ENCODE measurements around the gene DUSP1.

Gene DUSP1

DNA sequence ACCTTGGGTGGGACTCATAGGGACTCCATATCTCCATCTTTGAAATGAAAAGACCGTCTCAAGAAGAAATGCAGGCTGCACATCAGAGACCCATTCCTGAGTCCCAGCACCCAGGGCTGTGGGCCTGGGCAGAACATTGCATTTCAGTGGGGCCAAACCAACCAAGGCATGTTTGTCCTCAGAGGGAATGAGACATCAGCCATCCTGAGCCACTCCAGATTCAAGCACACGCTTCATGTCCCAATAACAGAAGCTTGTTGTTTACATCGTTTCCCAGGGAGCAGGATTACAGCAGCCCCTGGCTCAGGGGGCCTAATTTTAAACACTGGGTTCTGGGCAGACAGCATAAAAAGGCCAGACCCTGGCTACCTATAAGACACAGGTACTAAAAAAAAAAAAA is 24.3 kb downstream of the DUSP1 start:
- CTCF ChIA-PET: interaction anchor here (0.6 to 1.4 kb wide), 2 partner anchors 30 to 34 kb away, joined by 3 to 4 read pairs; no protein-coding TSS in a partner anchor
- DNase-seq (ENCODE audit: low spot score): no peak
- POLR2A ChIA-PET (ENCODE audit: low non-redundant PET): no interaction called here
- TF ChIP-seq, protein P1, sequence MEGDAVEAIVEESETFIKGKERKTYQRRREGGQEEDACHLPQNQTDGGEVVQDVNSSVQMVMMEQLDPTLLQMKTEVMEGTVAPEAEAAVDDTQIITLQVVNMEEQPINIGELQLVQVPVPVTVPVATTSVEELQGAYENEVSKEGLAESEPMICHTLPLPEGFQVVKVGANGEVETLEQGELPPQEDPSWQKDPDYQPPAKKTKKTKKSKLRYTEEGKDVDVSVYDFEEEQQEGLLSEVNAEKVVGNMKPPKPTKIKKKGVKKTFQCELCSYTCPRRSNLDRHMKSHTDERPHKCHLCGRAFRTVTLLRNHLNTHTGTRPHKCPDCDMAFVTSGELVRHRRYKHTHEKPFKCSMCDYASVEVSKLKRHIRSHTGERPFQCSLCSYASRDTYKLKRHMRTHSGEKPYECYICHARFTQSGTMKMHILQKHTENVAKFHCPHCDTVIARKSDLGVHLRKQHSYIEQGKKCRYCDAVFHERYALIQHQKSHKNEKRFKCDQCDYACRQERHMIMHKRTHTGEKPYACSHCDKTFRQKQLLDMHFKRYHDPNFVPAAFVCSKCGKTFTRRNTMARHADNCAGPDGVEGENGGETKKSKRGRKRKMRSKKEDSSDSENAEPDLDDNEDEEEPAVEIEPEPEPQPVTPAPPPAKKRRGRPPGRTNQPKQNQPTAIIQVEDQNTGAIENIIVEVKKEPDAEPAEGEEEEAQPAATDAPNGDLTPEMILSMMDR (conservative IDR thresholded peaks at IDR 0.05; ENCODE audit: low read depth): no peak
- no peak overlapping the region for H3K27ac ChIP-seq

DNA sequence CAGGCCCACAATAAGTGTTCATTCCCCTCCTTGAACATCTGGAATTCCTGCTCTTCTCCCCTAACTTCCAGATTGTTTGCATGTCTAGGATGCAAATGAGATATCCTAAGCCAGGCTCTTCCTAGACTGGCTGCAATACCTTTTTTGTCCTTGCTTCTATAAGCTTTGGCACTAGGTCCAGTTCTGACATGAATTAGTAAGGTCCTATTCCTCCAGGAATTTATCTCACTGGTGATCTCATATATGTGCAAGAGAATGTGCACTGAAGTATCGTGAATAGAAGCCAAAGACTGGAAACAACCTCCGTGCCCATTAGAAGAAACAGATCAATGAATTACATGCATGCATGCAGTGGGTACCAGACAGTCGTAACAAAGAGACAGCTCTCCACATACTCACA is 25.2 kb downstream of the DUSP1 start:
- CTCF ChIA-PET: interaction anchor here (0.6 to 0.7 kb wide), 2 partner anchors 14 to 79 kb away, joined by 3 to 6 read pairs; no protein-coding TSS in a partner anchor
- POLR2A ChIA-PET (ENCODE audit: low non-redundant PET): no interaction called here
- DNase-seq (ENCODE audit: low spot score): no peak
- no peak overlapping the region for H3K27ac ChIP-seq
- TF ChIP-seq, protein P1 (conservative IDR thresholded peaks at IDR 0.05; ENCODE audit: low read depth): no peak

DNA sequence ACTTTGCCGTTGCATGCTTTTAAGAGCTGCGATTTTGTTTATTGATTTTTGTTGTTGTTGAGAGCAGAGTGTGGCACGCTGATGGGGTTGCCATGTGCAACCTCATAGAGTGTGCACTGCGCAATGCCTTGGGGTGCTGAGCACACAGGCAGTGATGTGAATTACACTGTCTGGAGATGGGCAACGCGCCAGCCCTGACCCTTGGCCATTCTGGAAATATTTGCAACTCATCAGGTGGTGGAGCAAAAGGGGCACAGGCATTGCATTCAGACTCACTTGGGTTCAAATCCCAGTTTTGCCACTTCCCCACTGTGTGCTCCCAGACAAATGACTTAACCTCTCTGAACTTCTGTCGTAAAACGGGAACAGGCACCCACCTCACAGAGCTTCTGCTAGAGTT is 25.6 kb downstream of the DUSP1 start:
- H3K27ac ChIP-seq: no peak overlapping the region
- CTCF ChIA-PET: interaction anchor here (0.6 to 0.7 kb wide), 2 partner anchors 15 to 79 kb away, joined by 3 to 6 read pairs; no protein-coding TSS in a partner anchor
- POLR2A ChIA-PET (ENCODE audit: low non-redundant PET): no interaction called here
- no peak for DNase-seq (ENCODE audit: low spot score)
- TF ChIP-seq, protein P1 (conservative IDR thresholded peaks at IDR 0.05; ENCODE audit: low read depth): no peak

DNA sequence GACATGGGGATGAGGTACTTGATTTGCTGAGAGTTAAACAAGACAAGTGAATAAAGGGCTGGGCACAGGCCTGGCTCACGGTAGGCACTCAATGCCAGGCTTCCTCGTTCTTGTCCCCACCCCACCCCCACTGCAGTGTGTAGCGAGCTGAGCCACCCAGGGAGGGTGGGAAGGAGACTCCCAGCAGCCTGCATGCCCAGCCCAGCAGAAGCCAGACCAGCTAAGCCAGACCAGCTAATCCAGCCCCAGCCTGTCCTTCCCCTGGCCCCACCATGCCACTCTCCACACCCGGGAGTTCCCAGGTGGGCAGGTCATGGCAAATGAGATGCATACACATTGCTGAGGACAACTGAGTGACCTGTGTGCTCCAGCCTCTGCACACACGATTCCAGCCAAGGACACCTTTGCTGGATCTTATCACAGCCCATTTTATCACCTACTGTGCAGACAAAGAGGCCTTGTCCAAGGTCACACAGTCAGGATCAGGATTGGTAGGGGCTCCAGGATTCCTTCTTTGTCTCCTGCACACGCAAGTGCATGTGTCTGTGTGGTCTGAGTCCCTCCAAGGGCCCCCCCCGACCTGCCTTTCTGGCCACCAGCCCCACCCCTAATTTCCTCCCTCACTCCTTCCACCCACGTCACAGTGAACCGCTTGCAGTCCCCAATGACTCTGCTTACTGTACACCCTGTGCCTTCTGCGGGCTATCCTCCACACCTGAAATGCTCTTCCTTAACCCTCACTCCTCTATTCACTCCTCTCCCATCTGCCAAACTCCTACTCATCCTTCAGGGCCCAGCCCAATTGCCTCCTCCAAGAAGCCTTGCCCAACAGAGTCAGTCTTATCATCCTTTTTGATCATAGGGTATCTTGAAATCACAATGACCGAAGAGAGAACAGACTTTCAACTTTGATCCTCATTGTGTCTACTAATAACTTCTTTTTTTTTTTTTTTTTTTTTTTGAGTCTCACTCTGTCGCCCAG is 26.6 kb downstream of the DUSP1 start:
- H3K27ac ChIP-seq: peak overlapping the region; percentile 57
- CTCF ChIA-PET: no interaction called here
- TF ChIP-seq, protein P1 (conservative IDR thresholded peaks at IDR 0.05; ENCODE audit: low read depth): no peak
- POLR2A ChIA-PET (ENCODE audit: low non-redundant PET): no interaction called here
- no peak for DNase-seq (ENCODE audit: low spot score)

DNA sequence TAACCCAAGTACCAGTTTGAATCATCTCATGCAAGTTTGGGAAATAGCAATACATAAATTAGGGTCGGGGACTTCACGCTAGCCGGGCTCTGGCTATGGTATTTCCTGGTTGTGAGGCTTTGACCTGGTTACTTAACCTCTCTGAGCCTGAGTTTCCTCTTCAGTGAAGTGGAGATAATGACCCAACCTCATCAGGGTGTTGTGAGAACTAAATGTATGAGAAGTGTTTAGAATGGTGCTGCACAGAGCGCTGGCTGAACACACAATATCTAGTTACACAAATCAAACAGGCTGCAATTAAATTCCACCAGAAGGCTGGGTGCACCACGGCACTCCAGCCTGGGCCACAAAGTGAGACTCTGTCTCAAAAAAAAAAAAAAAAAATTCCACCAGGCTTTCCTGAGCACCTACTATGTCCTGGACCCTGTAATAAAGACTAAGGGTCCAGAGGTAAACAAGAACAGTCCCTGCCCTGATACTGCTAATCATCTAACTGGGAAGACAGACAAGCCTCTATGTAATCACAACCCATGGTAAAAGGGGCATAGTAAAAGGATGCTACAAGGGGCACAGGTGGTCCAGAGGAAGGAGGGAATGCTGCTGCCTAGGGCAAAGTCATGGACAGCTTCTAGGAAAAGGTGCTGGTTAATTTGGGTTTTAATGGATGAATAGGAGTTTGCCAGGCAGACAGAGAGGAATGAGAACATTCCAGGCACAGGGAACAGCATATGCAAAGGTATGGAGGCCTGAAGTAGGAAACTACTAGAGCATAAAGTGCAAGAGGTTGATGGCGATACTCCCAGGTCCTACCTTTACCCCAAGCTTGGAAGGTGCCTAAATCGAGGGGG is 27.7 kb downstream of the DUSP1 start:
- H3K27ac ChIP-seq: peak overlapping the region; percentile 57
- TF ChIP-seq, protein P1 (conservative IDR thresholded peaks at IDR 0.05; ENCODE audit: low read depth): no peak
- CTCF ChIA-PET: no interaction called here
- POLR2A ChIA-PET (ENCODE audit: low non-redundant PET): no interaction called here
- DNase-seq (ENCODE audit: low spot score): no peak

DNA sequence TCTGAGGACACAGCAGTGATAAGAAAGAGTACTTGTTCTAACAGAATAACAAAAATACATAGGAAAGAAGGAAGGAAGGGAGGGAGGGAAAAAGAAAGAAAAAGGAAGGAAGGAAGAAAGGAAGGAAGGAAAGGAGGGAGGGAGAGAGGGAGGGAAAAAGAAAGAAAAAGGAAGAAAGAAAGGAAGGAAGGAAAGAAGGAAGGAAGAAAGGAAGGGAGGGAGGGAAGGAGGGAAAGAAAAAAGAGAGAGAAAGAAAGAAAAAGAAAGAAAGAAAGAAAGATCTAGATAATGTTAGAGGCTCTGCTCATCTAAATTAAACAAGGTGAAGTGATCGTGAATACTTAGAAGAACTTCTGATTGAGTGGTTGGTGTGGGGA is 29.8 kb downstream of the DUSP1 start:
- no peak for DNase-seq (ENCODE audit: low spot score)
- CTCF ChIA-PET: interaction anchor here (0.5 to 1.1 kb wide), 2 partner anchors 26 to 31 kb away, joined by 5 to 8 read pairs; no protein-coding TSS in a partner anchor
- TF ChIP-seq, protein P1 (conservative IDR thresholded peaks at IDR 0.05; ENCODE audit: low read depth): no peak
- POLR2A ChIA-PET (ENCODE audit: low non-redundant PET): interaction anchor here (0.6 kb wide), 1 partner anchor 36 kb away, joined by 7 read pairs; no protein-coding TSS in a partner anchor
- peak overlapping the region; percentile 96 for H3K27ac ChIP-seq

Measured in RWPE1 (cell line).